Sciatic nerve (tissue), 2 donors: ENCODE results near the gene KDM1B. TPM values are rescaled to one million over a fixed set of nuclear protein-coding genes. Genes with fewer than 3 reads are reported as not detected.
"Not testable (repeated sequence)": the region's sequence is repeated elsewhere in the genome, so short reads cannot be mapped to it uniquely, and the experiment has no call there.

ENCODE experiments used
- ATAC-seq: fragments of 200-7000 bp; cut with Tn5 transposase; one replicate; pipeline ENCODE4 v1.9.1; 2020; ENCODE audit warnings: mild to moderate bottlenecking, moderate library complexity
- DNase-seq: peaks from one replicate; pipeline ENCODE4 v3.0.0-alpha.2; 2020; ENCODE audit warnings: low spot score
- intact Hi-C: fragments of 100-400 bp; cut with DNase I; formaldehyde crosslinking; loops from one replicate; pipeline ENCODE4 v1.14.2; 2022
- total RNA-seq: library from RNA; stranded (reverse); fragmentation: NEBNext Ultra II Directional; extraction: Animal tissue kit (Norgen Biotek cat#: 25700); gene quantifications from one replicate; pipeline ENCODE4 v1.2.1, GENCODE V29; 2021
- donor health status: DM: no; HTN: no; CAD: no.
- donor health status: DM: no; HTN: no; CAD: no.

Gene KDM1B
- total RNA-seq, 1 donor from 2014 or later: 15.8 TPM

GRCh38 chr6:18218233-18218632, 63.0 kb downstream of the KDM1B start:
- intact Hi-C loops: no loop called here
- ATAC-seq: no peak
- no peak for DNase-seq

- intact Hi-C loops: no loop called here
- ATAC-seq (no peak), DNase-seq (no peak)
Observed at GRCh38 chr6:18219591-18219990, 64.4 kb downstream of the KDM1B start.

GRCh38 chr6:18221288-18221615, 66.0 kb downstream of the KDM1B start:
- ATAC-seq (no peak), DNase-seq (no peak)
- intact Hi-C loops: no loop called here

- intact Hi-C loops, DNase-seq, ATAC-seq: not testable (repeated sequence)
Observed at GRCh38 chr6:18226451-18227105, 71.4 kb downstream of the KDM1B start.

GRCh38 chr6:18227166-18227565, 71.9 kb downstream of the KDM1B start:
- intact Hi-C loops, ATAC-seq, DNase-seq: not testable (repeated sequence)

- ATAC-seq, DNase-seq, intact Hi-C loops: not testable (repeated sequence)
Observed at GRCh38 chr6:18228590-18228989, 73.4 kb downstream of the KDM1B start.

GRCh38 chr6:18231856-18232255, 76.6 kb downstream of the KDM1B start:
- ATAC-seq, DNase-seq, intact Hi-C loops: not testable (repeated sequence)

- not testable (repeated sequence) for ATAC-seq, DNase-seq
Observed at GRCh38 chr6:18233770-18234169, 78.5 kb downstream of the KDM1B start.

GRCh38 chr6:18234564-18234963, 79.3 kb downstream of the KDM1B start:
- DNase-seq: no peak
- intact Hi-C loops: no loop called here
- ATAC-seq: no peak

More at GRCh38 chr6:18233770-18234169, 78.5 kb downstream of the KDM1B start:
- intact Hi-C loops: not testable (repeated sequence)

- DNase-seq: no peak
- ATAC-seq: no peak
- intact Hi-C loops: no loop called here
Observed at GRCh38 chr6:18235524-18235923, 80.3 kb downstream of the KDM1B start.

GRCh38 chr6:18237167-18237566, 81.9 kb downstream of the KDM1B start:
- ATAC-seq: no peak
- DNase-seq: no peak
- intact Hi-C loops: no loop called here

- DNase-seq (no peak), ATAC-seq (no peak)
- intact Hi-C loops: no loop called here
Observed at GRCh38 chr6:18240230-18240629, 85.0 kb downstream of the KDM1B start.

GRCh38 chr6:18241208-18242038, 86.2 kb downstream of the KDM1B start:
- no peak for ATAC-seq
- no peak for DNase-seq
- intact Hi-C loops: no loop called here

- DNase-seq (no peak), ATAC-seq (no peak)
- intact Hi-C loops: no loop called here
Observed at GRCh38 chr6:18242062-18242851, 87.0 kb downstream of the KDM1B start.

GRCh38 chr6:18243302-18243893, 88.2 kb downstream of the KDM1B start:
- ATAC-seq (no peak), DNase-seq (no peak)
- intact Hi-C loops: no loop called here

GRCh38 chr6:18244251-18244650, 89.0 kb downstream of the KDM1B start:
- intact Hi-C loops: no loop called here
- ATAC-seq (no peak), DNase-seq (no peak)

GRCh38 chr6:18245079-18245478, 89.9 kb downstream of the KDM1B start:
- ATAC-seq (no peak), DNase-seq (no peak)
- intact Hi-C loops: no loop called here

GRCh38 chr6:18245642-18246041, 90.4 kb downstream of the KDM1B start:
- no peak for DNase-seq
- intact Hi-C loops: no loop called here
- no peak for ATAC-seq

GRCh38 chr6:18246205-18246604, 91.0 kb downstream of the KDM1B start:
- intact Hi-C loops: no loop called here
- ATAC-seq (no peak), DNase-seq (no peak)
